MCF 10A (cell line): ENCODE results near the gene HSD3B2. TPM values are rescaled to one million over a fixed set of nuclear protein-coding genes. Genes with fewer than 3 reads are reported as not detected.

Experiments used
- BruUV-seq: library from RNA; stranded (reverse); fragments of 400-500 nt; replicated peaks from 2 replicates; lab custom pipeline; 2021; lab: Mats Ljungman, UMichigan
- CTCF ChIA-PET: fragments of 300-600 bp; sonication (Branson Sonifier 250); formaldehyde crosslinking; extraction: SDS; loops from one replicate; lab custom pipeline; 2021; ENCODE audit warnings: antibody characterized with exemption, inconsistent platforms; lab: Yijun Ruan, JAX
- POLR2A ChIA-PET: fragments of 300-600, 350-650 bp; sonication (Branson Sonifier 250); formaldehyde crosslinking; extraction: SDS; loops from one replicate; lab custom pipeline; 2020; ENCODE audit warnings: antibody characterized with exemption, inconsistent platforms; lab: Yijun Ruan, JAX
- DNase-seq: peaks from one replicate; pipeline ENCODE4 v3.0.0-alpha.2; 2018; ENCODE audit not compliant: unreplicated experiment
- H3K27ac Mint-ChIP-seq: one replicate; pipeline ENCODE4 v1.8.0; 2022; ENCODE audit warnings: mild to moderate bottlenecking, low read depth, mixed read lengths; ENCODE audit not compliant: unreplicated experiment
- H3K27me3 Mint-ChIP-seq: one replicate; pipeline ENCODE4 v1.8.0; 2022; ENCODE audit warnings: mixed read lengths; ENCODE audit not compliant: insufficient read depth, unreplicated experiment
- H3K36me3 Mint-ChIP-seq: one replicate; pipeline ENCODE4 v1.8.0; 2022; ENCODE audit warnings: mild to moderate bottlenecking, moderate library complexity, mixed read lengths; ENCODE audit not compliant: insufficient read depth, unreplicated experiment
- H3K4me1 Mint-ChIP-seq: one replicate; pipeline ENCODE4 v1.8.0; 2022; ENCODE audit warnings: mixed read lengths; ENCODE audit not compliant: insufficient read depth, unreplicated experiment
- H3K4me3 Mint-ChIP-seq: one replicate; pipeline ENCODE4 v1.8.0; 2022; ENCODE audit warnings: mild to moderate bottlenecking, moderate library complexity, mixed read lengths; ENCODE audit not compliant: unreplicated experiment
- H3K9me3 Mint-ChIP-seq: one replicate; pipeline ENCODE4 v1.8.0; 2022; ENCODE audit warnings: mixed read lengths; ENCODE audit not compliant: unreplicated experiment
- intact Hi-C: fragments of 100-400 bp; cut with micrococcal nuclease; formaldehyde crosslinking; loops from 2 replicates; pipeline ENCODE4 v1.14.1; 2022
- total RNA-seq: library from RNA; stranded (reverse); gene quantifications from 2 replicates; pipeline ENCODE4 v1.2.3, GENCODE V29; 2022
- TF ChIP-seq, protein P1 (sequence below): fragments of 200-600 bp; IDR thresholded peaks from one replicate; pipeline ENCODE4 v1.8.0; 2022; ENCODE audit warnings: antibody characterized with exemption, mild to moderate bottlenecking; ENCODE audit not compliant: unreplicated experiment

HSD3B2 gene
- total RNA-seq, 1 experiment from 2014 or later = not detected

DNA sequence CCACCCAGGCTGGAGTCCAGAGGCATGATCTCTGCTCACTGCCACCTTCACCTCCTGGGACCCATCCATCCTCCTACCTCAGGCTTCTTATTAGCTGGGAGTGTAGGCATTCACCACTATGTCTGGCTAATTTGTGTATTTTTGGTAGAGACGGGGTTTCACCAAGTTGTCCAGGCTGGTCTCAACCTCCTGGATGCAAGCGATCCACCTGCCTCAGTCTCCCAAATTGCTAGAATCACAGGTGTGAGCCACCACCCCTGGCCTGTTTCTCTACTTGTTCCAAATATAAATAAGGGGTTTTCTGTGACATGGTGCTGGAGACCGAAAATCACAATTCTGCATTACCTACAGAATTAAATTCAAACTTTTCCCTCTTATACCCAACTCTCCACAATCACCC lies 55.4 kb downstream of the HSD3B2 start:
- ChIA-PET CTCF (no interaction called here), POLR2A (no interaction called here)
- no peak overlapping the region for H3K27ac Mint-ChIP-seq
- BruUV-seq = no TSS peak
- no peak for DNase-seq
- intact Hi-C loops = no loop called here
- peaks cover 21% of the 10 kb centered on the region for H3K4me1 Mint-ChIP-seq
- H3K9me3 Mint-ChIP-seq = no peaks in the 10 kb centered on the region
- no peaks in the 10 kb centered on the region for H3K36me3 Mint-ChIP-seq
- TF ChIP-seq, protein P1, sequence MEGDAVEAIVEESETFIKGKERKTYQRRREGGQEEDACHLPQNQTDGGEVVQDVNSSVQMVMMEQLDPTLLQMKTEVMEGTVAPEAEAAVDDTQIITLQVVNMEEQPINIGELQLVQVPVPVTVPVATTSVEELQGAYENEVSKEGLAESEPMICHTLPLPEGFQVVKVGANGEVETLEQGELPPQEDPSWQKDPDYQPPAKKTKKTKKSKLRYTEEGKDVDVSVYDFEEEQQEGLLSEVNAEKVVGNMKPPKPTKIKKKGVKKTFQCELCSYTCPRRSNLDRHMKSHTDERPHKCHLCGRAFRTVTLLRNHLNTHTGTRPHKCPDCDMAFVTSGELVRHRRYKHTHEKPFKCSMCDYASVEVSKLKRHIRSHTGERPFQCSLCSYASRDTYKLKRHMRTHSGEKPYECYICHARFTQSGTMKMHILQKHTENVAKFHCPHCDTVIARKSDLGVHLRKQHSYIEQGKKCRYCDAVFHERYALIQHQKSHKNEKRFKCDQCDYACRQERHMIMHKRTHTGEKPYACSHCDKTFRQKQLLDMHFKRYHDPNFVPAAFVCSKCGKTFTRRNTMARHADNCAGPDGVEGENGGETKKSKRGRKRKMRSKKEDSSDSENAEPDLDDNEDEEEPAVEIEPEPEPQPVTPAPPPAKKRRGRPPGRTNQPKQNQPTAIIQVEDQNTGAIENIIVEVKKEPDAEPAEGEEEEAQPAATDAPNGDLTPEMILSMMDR = no peak
- peaks cover 23% of the 10 kb centered on the region for H3K27me3 Mint-ChIP-seq
- no peak overlapping the region for H3K4me3 Mint-ChIP-seq

DNA sequence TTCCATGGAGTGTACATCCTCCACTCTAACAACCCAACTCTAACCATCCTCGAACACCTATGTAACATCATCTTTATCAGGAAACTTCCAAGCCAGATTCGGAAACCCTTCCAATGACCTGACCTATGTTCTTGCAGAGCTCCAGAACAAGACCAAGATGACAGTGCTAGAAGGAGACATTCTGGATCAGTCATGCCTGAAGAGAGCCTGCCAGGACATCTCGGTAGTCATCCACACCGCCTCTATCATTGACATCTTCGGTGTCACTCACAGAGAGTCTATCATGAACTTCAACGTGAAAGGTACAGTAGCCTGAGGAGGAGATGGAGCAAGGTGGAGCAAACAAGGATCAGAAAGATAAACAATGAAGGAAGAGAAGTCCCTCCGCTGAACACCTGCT lies 56.0 kb downstream of the HSD3B2 start:
- Mint-ChIP-seq H3K4me3 (no peak overlapping the region), H3K36me3 (no peaks in the 10 kb centered on the region), H3K9me3 (no peaks in the 10 kb centered on the region), H3K27me3 (peaks cover 23% of the 10 kb centered on the region), H3K27ac (no peak overlapping the region), H3K4me1 (peaks cover 25% of the 10 kb centered on the region)
- no TSS peak for BruUV-seq
- CTCF ChIA-PET = interaction anchor here (0.6 to 1.0 kb wide), 2 partner anchors 14 to 646 kb away, joined by 4 read pairs; no protein-coding TSS in a partner anchor
- POLR2A ChIA-PET = no interaction called here
- DNase-seq = no peak
- intact Hi-C loops = no loop called here
- TF ChIP-seq, protein P1 = no peak

DNA sequence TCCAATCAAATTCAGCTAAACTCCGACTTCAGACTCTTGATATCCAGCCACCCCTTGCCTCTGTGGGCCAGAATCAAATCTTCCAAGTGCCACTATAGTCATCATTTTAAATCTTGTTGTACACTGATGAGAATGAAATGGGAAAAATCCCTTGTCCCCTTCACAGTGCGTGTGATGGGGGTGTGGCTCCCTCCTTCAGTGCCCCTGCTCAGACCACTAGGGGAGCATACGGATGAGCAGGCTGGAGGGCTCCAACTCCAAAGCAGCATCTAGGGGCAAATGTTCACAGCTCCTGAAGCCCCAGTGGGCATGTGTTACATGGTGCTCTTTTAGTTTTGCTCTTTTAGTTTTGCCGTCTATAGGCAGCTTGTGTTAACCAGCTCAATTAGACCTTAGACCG lies 56.6 kb downstream of the HSD3B2 start:
- TF ChIP-seq, protein P1 = no peak
- CTCF ChIA-PET = interaction anchor here (0.6 to 1.0 kb wide), 3 partner anchors 11 to 647 kb away, joined by 3 to 4 read pairs (median 4); no protein-coding TSS in a partner anchor
- peaks cover 25% of the 10 kb centered on the region for H3K4me1 Mint-ChIP-seq

GRCh38 chr1:119472080-119472818 lies 57.3 kb downstream of the HSD3B2 start:
- TF ChIP-seq, protein P1 = no peak
- no peaks in the 10 kb centered on the region for H3K36me3 Mint-ChIP-seq
- peaks cover 18% of the 10 kb centered on the region for H3K4me1 Mint-ChIP-seq
- no peak overlapping the region for H3K4me3 Mint-ChIP-seq
- intact Hi-C loops = no loop called here
- H3K9me3 Mint-ChIP-seq = no peaks in the 10 kb centered on the region
- ChIA-PET CTCF (interaction anchor here (1.0 to 1.5 kb wide), 2 partner anchors 10 to 139 kb away, joined by 3 read pairs; no protein-coding TSS in a partner anchor), POLR2A (interaction anchor here (0.7 kb wide), 1 partner anchor 99 kb away, joined by 3 read pairs; no protein-coding TSS in a partner anchor)
- no peak overlapping the region for H3K27ac Mint-ChIP-seq
- DNase-seq = no peak
- peaks cover 23% of the 10 kb centered on the region for H3K27me3 Mint-ChIP-seq
- no TSS peak for BruUV-seq

More for the DNA sequence above, 56.6 kb downstream of the HSD3B2 start:
- no TSS peak for BruUV-seq
- H3K27ac Mint-ChIP-seq = no peak overlapping the region
- no peaks in the 10 kb centered on the region for H3K36me3 Mint-ChIP-seq
- POLR2A ChIA-PET = interaction anchor here (0.7 kb wide), 1 partner anchor 98 kb away, joined by 3 read pairs; no protein-coding TSS in a partner anchor
- intact Hi-C loops = no loop called here
- H3K9me3 Mint-ChIP-seq = no peaks in the 10 kb centered on the region
- H3K27me3 Mint-ChIP-seq = peaks cover 23% of the 10 kb centered on the region
- DNase-seq = no peak
- H3K4me3 Mint-ChIP-seq = no peak overlapping the region
